Gastrocnemius medialis (tissue), 4 donors: ENCODE data around the gene CLEC4F.

Source experiments
- POLR2A ChIP-seq, 2 donors: fragments of 450-650 bp; IDR thresholded peaks; one replicate each; pipeline ENCODE4 v1.6.1; 2017; ENCODE audit warnings: antibody characterized with exemption in 2 of 2, mild to moderate bottlenecking in 2 of 2, moderate library complexity in 2 of 2
- TF ChIP-seq, protein P1 (sequence below), 5 experiments: fragments of 450-650 bp in 3 of 5; fragments of 200-600 bp in 2 of 5; sonication (generic) in 2 of 5; IDR thresholded peaks in 4 of 5; conservative IDR thresholded peaks in 1 of 5; 1 replicate in 4 of 5; 2 replicates in 1 of 5; pipeline ENCODE4 v1.5.1; 2016 to 2019; ENCODE audit warnings: antibody characterized with exemption in 5 of 5, mild to moderate bottlenecking in 3 of 5, moderate library complexity in 3 of 5

DNA sequence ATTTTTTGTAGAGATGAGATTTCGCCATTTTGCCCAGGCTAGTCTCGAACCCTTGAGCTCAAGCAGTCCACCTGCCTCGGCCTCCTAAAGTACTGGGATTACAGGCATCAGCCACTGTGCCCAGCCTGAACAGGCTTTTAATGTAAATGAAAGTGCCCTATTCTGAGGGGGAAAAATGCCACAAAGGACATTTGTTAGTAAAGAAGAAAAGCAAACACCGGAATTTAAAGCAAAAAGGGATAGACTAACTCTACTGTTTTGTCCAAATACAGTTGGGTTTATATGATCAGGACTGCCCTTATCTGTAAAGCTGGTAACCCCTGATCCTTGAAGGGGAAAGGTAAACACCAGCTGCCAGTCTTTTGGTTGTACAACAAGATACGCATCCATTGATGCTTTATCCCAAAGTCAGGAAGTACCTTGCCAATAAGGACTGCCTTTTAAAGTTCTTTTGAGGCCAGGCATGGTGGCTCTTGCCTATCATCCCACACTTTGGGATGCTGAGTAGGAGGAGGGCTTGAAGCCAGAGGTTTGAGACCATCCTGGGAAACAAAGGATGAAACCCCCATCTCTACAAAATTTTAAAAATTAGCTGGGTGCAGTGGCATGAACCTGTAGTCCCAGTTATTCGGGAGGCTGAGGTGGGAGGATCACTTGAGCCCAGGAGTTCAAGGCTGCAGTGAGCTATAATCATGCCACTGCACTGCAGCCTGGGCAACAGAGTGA lies 13.1 kb downstream of the CLEC4F start:
- TF ChIP-seq, protein P1, sequence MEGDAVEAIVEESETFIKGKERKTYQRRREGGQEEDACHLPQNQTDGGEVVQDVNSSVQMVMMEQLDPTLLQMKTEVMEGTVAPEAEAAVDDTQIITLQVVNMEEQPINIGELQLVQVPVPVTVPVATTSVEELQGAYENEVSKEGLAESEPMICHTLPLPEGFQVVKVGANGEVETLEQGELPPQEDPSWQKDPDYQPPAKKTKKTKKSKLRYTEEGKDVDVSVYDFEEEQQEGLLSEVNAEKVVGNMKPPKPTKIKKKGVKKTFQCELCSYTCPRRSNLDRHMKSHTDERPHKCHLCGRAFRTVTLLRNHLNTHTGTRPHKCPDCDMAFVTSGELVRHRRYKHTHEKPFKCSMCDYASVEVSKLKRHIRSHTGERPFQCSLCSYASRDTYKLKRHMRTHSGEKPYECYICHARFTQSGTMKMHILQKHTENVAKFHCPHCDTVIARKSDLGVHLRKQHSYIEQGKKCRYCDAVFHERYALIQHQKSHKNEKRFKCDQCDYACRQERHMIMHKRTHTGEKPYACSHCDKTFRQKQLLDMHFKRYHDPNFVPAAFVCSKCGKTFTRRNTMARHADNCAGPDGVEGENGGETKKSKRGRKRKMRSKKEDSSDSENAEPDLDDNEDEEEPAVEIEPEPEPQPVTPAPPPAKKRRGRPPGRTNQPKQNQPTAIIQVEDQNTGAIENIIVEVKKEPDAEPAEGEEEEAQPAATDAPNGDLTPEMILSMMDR (IDR thresholded peaks at IDR 0.05 in 4 of 5, conservative IDR thresholded peaks at IDR 0.05 in 1 of 5) = no peak
- no peak for TF ChIP-seq POLR2A (IDR thresholded peaks at IDR 0.05)
